Uterus (tissue), 2 donors: Measurements from ENCODE around the gene ZNF441.

Experiments used
- CTCF ChIP-seq, 4 experiments: fragments of 200-600 bp in 2 of 4; fragments of 450-650 bp in 2 of 4; sonication (generic) in 2 of 4; IDR thresholded peaks; one replicate each; pipeline ENCODE4 v1.5.1; 2016 to 2019; ENCODE audit warnings: antibody characterized with exemption in 4 of 4, mild to moderate bottlenecking in 2 of 4, moderate library complexity in 1 of 4
- POLR2A ChIP-seq, 2 donors: fragments of 450-650 bp; IDR thresholded peaks; one replicate each; pipeline ENCODE4 v1.6.1; 2016; ENCODE audit warnings: antibody characterized with exemption in 2 of 2, mild to moderate bottlenecking in 1 of 2, moderate library complexity in 1 of 2

GRCh38 chr19:11781295-11782057 is 14.7 kb downstream of the ZNF441 start:
- no peak for TF ChIP-seq CTCF (IDR thresholded peaks at IDR 0.05)
- no peak for TF ChIP-seq POLR2A (IDR thresholded peaks at IDR 0.05)
